A673 (cell line): ENCODE measurements around the gene PDE6B.

Experiments used
- EZH2 ChIP-seq: fragments of 200-600 bp; sonication (generic); IDR thresholded peaks from 2 replicates; pipeline ENCODE4 v1.6.1; 2017; ENCODE audit warnings: borderline replicate concordance, low read depth, mild to moderate bottlenecking, mixed read lengths, antibody characterized with exemption, low read length; ENCODE audit not compliant: poor library complexity, severe bottlenecking
- TF ChIP-seq, protein P1 (sequence below): fragments of 300-800, 200-600 bp; sonication (generic); conservative IDR thresholded peaks from 2 replicates; pipeline ENCODE4 v1.5.1; 2017; ENCODE audit warnings: low read depth, mild to moderate bottlenecking, antibody characterized with exemption, low read length, moderate library complexity, mixed read lengths

DNA sequence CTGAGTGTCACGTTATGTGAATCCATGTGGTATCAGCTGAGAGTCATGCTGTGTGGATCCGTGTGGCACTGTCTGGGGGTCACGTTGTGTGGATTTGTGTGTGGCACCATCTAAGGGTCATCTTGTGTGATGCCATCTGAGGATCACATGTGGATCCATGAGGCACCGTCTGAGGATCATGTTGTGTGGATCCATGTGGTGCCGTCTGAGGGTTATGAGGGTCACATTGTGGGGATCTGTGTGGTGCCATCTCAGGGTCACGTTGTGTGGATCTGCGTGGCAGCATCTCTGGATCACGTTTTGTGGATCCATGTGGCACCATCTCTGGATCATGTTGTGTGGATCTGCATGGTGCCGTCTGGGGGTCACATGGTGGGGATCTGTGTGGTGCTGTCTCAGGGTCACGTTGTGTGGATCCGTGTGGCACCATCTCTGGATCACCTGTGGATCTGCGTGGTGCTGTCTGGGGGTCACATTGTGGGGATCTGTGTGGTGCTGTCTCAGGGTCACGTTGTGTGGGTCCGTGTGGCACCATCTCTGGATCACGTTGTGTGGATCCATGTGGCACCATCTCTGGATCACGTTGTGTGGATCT is 6.9 kb downstream of the PDE6B start:
- TF ChIP-seq, protein P1, sequence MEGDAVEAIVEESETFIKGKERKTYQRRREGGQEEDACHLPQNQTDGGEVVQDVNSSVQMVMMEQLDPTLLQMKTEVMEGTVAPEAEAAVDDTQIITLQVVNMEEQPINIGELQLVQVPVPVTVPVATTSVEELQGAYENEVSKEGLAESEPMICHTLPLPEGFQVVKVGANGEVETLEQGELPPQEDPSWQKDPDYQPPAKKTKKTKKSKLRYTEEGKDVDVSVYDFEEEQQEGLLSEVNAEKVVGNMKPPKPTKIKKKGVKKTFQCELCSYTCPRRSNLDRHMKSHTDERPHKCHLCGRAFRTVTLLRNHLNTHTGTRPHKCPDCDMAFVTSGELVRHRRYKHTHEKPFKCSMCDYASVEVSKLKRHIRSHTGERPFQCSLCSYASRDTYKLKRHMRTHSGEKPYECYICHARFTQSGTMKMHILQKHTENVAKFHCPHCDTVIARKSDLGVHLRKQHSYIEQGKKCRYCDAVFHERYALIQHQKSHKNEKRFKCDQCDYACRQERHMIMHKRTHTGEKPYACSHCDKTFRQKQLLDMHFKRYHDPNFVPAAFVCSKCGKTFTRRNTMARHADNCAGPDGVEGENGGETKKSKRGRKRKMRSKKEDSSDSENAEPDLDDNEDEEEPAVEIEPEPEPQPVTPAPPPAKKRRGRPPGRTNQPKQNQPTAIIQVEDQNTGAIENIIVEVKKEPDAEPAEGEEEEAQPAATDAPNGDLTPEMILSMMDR, result no peak
- no peak for TF ChIP-seq EZH2
